ENCODE data around the gene AK1.
"Not testable (repeated sequence)": the region's sequence is repeated elsewhere in the genome, so short reads cannot be mapped to it uniquely, and the experiment has no call there.

The AK1 gene

DNA sequence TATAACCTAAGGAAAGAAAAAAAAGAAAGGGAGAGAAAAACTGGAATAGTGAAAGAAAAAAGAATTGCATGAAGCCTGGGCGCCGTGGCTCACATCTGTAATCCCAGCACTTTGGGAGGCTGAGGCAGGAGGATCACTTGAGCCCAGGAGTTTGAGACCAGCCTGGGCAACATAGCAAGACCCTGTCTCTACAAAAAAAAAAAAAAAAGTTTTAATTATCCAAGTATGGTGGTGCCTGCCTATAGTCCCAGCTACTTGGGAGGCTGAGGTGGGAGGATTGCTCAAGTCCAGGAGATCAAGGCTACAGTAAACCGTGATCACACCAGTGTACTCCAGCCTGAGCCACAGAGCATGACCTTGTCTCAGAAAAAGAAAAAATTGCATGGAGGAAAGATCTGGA, 4.2 kb upstream of the AK1 start:
- DNase-seq = not testable (repeated sequence)

DNA sequence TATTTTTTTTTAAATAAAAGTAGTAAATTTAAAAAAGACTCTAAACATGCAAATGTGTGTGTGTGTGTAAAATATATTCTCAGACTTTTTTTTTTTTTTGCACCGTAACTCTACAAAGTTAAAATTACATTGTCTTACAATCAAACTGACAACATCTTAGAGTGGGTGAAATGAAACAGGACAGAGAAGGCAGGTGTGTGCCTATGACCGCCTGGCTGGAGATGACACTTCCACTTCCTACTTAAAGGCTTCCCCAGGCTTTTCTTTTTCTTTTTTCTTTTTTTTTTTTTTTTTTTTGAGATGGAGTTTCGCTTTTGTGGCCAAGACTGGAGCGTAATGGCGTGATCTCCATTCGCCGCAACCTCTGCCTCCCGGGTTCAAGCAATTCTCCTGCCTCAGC, 2.7 kb upstream of the AK1 start:
- DNase-seq = no peak

DNA sequence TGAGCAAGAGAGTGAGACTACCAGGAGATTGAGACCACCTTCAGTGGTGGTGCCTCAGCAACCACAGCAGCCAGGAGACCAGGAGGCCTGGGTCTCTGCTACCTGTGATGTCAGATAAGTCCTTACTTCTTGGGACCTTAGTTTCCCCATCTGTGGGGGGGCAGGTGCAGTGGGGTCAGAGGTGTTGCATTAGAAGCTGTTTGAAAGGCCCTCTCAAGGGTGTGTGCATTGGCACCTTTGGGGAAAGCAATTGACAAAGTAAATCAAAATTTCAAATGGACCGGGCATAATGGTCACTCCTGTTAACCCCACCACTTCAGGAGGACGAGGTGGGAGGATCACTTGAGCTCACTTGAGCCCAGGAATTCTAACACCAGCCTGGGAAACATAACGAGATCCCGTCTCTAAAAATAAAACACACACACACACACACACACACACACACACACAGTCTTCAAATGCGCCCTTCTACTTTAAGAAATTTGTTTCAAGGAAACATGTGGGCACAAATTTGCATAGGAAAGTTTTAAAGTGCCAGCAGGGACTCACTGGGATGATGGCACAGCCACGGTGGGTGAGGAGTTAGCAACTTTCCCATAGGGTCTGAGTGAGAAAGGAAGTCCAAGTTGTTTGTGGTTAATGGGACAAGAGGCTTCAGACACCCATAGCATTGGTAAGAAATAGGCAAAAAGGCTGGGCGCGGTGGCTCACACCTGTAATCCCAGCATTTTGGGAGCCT, 1.3 kb upstream of the AK1 start:
- DNase-seq = no peak

DNA sequence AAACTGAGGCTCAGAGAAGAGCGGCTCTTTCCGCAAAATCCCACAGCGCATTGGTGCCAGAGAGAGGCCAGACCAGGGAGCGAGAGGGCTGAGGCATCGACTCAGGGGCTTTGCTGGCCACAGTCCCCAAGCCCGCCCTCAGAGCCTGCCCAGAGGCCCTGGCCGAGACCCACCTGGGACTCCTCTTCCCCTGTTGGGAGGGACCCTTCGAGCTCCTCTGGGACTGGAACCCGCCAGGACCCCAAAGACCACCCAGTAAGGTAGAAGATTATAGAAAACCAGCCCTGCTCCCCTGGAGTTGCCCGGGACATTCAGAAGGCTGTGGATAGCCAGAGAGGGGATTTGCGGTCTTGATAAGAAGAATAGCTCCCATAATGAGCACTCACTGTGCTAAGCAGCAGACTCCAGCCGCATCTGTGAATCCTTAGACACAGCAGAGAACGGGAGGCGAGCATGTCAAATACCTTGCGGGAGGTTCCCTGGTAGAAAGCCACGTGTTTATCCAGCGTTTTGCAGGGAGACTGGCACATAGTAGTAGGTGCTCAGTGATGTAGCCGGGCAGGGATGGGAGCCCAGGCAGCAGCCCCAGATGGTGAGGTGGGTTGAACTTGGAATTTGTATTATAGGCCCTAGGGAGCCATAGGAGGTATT, 651 bp upstream of the AK1 start:
- no peak for DNase-seq

DNA sequence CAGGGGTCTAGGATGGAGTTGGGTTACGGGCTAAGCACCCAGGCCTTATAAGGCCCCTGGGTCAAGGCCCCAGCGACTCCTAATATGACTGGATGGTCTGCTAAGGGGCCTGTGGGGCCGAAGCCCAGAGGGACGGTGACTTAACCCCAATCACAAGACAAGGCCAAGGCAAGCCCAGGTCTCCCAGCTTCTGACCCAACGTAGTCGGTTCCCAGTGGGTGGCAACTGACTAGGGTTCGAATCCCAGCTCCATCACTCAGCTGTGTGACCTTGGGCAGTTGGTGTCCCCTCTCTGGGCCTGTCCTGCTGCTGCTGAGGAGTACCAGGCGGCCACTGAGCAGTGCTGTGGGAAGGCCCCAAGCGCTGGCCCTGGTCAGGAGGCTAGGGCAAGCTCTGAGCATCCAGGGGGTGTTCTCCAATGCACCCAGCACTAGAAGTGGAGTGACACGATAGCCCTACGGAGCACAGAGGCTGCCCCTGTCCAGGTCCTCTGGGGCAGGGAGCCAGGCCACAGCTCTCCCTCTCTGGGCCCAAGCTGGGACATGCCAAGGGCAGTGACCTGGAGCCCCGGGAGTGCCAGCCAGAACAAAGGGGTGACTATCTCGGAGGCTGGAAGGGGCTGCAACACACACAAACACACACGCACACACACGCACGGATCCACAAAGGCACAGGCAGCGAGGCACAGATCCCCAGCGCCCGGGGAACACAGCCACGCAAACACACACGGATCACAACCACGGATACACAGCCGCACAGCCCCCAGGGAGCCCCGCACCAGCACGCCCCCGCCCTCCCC, 512 bp downstream of the AK1 start:
- no peak for DNase-seq

DNA sequence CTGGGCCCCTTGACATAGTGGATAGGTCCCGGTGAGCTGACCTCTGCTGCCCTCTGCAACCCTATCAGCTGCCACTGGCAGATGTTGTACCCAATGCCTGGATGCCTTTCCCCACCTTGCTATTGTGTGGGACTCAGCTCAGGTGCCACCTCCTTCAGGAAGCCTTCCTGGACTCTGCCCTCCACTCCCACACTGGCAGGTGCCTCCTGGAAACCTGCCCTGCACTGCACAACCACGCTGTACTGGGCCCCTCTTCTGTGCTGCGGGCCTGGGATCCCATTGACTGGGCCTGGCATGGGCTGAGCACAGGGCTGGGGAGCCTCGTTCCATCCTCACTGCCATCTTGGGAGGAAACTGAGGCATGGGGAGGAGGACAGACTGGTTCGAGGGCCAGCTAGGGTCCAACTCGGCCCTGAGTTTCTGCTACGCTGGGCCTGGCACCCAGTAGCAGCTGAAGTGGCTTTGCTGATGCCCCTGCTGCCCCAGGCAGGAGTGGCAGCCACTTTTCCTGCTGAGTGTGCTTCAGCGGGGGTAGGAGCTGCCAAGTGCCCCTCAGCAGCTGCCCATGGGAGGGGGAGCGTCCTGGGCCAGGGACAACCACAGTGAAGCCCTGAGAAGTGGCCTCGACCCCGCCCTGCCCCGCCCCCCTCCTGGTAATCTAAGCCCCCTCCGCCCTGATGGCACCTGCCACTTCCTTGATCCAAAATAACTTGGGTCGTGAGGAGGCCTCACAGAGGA, 1.3 kb downstream of the AK1 start:
- no peak for DNase-seq

DNA sequence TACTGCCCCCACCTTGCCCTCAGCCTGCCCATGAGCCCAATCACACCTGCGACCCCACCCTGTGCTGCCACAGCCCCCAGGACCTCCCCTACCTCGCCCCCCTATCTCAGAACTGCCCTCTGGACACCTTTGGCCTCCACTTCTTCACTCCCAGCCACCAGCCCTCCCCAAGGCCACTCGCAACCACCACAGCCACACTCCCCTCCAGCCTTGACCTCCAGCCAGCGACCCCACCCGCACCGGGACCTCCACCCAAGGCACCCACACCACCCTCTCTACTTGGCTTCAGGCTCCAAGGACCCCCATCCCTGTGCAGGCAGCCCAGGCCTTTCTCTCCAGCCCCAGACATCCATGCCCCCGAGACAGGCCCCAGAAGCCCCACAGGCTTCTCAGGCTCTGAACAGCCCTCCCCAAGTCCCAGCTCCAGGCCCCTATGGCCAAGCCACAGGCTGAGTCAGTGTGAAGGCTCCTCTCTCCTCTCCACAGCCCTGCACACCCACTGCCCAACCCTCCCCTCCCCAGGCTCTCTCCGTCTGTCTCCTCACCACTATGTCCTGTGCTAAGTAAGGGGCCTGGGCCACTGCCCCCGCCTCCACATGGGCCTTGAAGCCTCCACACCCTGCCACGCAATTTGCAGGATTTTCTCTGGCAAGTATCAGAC, 2.0 kb downstream of the AK1 start:
- DNase-seq = no peak

DNA sequence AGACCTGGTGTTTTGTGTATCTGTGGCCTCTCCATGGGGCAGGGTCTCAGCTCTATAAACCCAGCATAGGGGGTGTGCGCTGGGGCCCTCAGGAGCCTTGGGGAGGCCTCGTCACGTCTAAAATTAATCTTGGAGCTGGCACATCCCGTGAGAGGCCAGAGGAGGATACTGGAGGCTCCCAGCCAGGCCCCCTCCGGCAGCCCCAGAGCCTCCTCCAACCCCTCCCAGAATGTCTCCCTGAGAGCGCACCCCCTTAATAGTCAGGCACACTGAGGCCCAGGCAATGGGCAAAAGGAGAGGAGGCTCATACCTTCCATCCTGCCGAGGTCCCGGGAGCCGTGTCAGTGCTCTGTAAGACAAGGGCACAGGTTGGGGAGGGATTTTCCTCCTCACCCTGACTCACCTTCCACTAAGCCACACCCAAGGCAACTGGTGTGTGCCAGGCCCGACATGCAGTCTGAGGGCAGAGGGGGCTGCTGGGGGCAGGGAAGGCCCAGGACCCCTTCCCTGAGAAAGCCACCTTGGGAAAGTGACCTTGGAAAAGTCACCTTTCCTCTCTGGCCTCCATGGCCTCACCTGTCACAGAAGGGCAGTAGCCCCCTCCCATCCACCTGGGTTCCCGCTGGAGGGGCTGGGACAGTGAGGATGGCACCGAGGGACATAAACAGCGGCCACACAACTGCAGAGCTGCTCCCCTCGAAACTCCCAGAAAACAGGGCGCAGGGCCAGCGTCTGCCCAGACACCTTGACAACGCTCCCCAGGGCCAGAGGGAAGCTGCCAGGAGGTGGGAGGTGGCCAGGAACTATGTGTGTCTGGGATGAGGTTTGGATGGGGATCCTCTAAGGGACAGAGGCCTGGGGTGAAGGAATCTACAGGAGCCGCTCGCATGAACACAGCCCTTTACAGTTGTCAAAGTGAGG, 2.9 kb downstream of the AK1 start:
- DNase-seq = no peak

DNA sequence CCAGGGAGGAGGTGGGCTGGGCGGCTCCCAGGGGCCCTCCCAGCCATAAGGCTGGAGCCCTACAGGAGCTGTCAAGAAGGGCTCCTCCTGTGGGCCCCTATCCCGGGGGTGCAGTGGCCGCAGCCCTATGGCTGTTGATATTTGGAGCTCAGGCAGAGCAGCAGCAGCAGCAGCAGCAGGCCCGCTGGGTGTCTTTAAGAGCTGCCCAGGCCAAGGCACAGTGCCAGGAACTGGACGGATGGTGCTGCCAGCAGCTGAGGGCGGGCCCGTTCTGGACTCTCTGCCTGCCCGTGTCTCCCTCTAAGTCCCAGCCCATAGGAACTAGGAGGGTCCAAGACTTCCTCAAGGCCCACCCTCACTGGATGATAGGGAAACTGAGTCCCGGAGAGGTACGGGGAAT, 3.6 kb downstream of the AK1 start:
- no peak for DNase-seq

DNA sequence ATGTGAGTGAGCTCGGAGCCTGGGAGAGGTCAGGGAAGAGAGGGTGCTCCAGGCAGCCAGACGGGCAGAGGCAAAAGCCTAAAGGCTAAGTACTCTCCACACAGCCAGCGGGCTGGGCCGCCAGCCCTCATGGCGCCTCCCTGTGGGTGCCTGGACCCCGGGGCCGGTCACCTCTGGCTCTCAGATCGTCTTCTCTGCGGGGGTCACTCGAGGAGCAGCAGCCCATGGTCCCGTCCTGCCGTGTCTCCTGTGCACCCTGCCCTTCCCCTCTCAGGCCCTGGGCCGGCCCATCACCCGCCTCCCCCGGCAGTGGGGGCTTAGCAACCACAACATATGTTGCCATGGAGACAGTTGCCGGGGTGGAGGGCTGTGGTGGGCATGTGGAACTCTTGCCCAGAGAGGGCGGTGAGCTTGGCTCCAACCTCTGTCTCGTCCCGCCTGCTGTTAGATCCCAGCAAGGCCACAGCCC, 4.2 kb downstream of the AK1 start:
- DNase-seq = no peak

DNA sequence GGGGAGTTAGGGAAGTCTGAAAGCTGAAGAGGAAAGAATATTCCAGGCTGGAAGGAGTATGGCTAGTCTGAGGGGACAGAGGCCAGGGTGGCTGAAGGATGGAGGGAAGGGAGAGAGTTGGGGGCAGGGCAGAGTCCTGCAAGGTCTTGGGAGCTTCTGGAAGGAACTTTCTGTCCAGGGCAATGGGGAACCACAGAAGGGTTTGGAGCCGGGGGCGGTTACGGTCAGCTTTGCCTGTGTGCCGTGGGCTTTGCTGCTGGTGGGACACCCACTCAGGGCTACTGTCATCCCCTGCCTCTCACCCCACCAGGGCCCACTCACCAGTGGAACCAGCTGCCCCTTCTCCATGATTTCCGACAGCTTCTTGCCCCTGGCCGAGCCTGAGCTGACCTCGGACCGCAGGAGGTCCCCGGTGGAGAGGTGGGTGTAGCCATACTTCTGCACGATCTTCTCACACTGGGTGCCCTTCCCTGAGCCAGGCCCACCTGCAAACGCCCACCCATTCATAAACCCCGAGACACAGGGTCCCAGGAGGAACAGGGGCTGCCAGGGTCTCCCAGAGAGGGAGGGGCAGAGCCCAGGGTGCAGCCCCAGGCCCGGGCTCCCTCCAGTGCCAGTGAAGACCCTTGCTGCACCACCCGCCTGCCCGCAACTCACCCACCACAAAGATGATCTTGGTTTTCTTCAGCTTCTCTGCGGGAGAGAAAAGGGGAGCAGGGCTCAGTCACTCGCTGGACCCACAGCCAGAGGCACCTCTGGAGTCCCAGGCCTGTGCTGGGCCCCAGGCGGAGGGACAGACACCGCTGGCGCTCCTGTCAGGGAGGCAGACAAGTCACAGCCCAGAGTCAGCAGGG, 4.9 kb downstream of the AK1 start:
- no peak for DNase-seq

DNA sequence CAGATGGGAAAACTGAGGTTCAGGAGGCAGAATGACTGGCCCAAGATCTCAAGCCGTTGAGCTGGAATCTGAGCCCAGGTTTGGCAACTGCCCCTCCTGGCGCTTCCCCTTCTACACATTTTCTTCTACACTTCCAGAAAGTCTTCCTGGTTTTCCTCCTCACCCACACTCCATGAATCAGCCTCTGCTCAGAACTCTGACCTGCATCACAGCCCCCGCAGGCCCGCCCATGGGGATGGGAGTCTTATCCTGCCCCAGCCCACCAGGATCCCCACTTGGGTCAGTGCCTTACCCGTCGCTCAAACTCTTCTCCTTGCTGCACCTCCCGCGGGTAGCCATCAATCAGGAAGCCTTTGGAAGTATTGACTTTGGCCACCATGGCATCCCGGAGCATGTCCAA, 5.9 kb downstream of the AK1 start:
- no peak for DNase-seq

DNA sequence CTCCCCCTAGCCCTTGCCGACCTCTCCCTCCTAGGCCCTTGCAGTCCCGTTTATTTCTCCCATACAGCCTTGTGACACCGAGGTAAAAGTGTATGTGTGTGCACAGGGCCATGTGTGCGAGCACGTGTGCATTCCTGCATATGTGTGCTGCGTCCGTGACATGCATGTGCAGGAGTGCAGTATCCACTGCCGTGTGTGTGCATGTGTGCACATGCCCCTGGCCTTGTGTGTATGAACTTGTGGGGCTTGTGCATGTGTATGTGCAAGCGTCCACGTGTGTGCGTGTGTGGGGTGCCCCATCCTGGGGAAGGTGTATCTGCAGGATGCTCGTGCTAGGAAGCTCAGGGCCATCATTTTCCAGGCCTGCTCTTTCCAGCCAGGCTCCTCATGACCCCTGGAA, 6.6 kb downstream of the AK1 start:
- no peak for DNase-seq

DNA sequence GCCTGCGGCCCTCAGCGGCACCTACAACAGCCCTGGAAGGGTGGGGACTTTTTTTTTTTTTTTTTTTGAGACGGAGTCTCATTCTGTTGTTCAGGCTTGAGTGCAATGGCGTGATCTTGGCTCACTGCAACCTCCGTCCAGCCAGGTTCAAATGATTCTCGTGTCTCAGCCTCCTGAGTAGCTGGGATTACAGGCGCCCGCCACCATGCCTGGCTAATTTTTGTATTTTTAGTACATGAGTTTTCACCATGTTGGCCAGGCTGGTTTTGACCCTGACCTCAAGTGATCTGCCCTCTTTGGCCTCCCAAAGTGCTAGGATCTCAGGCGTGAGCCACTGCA, 7.4 kb downstream of the AK1 start:
- not testable (repeated sequence) for DNase-seq

DNA sequence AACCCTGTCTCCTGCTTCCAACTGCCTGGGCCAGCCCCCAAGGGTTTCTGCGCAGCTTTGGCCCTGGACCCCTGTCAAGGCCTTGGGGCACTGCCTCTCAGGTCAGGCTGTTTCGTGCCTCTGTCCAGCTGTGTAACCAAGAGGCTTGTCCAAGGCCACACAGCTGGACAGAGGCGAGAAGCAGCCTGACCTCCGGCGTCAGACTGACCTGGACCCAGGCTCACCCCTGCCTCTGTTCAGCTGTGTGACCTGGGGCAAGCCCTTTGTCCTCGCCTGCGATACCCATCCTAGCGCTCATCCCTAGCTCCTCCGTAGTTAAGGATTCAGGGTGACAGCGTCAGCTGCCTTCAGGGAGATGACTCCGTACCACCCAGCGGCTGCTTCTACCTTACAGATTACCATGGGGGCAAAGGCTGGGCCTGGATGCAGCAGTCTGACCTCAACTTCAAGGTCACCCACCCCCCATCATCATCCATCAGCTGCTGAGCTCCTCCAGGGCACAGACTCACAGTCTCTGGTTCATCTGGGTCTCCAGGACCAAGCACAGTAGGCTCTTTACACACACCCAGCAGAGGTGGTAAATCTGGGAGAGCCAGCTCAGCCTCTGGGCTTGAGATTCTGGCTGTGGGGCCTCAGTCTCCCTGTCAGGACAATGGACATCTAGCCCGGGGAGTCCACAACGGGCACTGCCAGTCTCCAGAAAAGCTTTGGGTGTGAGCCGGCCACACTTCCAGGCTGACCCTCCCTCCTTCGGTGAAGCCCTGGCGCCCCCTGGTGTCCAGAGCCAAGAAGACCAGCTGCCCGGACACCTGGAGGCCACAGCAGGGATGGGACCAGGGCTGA, 7.9 kb downstream of the AK1 start:
- DNase-seq = peak; percentile 60 to 82 (median 69)

DNA sequence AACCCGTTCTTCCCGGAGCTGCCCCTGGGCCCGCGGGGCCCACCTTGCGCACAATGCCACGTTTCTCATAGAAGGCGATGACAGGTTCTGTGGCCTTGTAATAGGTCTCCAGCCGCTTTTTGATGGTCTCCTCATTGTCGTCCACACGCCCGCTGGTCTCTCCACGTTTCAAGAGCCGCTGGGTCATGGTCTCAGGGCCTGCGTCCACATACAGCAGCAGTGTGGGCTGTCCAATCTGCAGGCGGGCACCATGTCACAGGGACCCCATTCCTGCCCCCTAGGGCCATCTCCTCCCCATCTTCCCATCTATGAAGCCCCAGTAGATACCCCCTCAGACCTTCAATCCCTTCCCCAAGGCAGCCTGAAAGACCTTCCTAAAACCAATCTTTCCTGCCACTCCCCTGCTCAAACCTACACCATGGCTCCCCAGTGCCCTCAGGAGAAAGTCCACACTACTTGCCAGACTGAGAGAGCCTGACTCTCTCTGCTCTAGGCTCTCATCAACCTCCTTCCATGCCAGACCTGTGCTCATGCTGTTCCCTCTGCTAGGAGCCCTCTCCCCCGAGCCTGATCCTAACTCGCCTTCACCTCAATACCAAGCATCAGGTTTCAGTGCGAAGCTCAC, 9.1 kb downstream of the AK1 start:
- no peak for DNase-seq

DNA sequence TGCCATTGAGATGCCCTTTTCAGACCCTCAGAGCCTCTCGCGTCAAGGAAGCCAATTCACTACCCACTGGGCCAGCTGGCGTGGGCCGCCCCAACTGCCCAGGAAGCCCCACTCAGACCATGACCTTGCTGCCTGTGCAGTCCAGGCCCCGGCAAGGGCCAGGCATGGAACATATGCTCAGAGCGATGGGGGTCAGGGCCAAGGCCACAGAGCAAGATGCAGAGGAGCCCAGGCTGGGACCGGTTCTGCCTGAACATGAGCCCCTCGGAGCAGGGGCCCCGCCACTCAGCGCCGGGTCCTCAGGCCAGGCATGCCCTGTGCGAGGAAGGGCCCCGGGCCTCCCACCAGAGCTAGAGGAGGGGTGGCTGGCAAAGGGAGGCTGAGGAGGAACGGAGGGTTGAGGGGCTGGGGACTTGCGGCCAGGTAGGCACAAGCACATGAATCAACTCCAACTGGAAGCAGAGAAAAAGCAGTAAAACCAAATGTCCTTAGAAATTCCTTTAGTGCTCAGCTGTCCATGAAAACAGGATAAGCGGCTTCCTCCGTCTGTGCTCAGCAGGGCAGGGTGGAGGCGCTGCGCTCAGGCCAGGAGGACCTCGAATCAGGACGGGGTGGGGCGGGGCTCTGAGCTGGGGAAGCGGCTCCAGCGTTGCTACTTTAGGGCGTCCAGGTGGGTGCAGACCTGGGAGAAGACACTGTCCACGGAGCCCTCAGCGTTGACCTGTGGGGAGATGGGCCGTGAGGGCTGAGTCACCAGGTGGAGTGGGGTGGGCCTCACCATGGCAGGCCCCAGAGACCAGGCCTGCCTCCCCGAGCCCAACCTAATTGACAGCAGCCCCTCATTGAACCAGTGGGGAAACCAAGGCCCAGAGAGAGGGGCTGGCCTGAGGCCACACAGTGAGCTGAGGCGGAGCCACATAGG, 9.9 kb downstream of the AK1 start:
- no peak for DNase-seq

DNA sequence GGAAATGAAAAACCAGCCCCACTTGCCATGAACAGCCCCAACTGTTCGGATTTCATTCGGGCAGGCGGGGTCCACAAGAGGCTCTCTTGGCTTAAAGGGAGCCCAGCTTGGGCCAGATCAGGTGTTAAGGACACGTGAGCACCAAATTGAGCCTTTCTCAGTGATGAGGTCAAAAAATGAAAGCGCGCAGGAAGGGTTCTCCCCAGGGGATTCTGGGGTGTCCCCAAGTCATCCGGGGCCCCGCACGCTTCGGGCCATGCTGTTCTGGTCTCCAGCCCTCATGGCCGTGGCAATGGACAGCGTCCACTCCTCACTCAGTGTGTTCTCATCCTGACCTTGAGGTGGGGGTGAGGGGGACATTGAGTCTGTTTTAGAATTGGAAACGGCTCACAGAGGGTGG, 10.9 kb downstream of the AK1 start:
- DNase-seq = no peak
